WERI-Rb-1 (cell line): Measurements from ENCODE around the gene SLC46A3.

ENCODE experiments used
- DNase-seq: peaks from one replicate; pipeline ENCODE4 v3.0.0-alpha.2; 2020
- H3K27ac ChIP-seq: fragments of 250-450 bp; sonication (Bioruptor Pico); 2 replicates; pipeline ENCODE4 v1.5.1; 2020; ENCODE audit warnings: mild to moderate bottlenecking, moderate library complexity
- H3K27me3 ChIP-seq: fragments of 250-450 bp; sonication (Bioruptor Pico); 2 replicates; pipeline ENCODE4 v1.5.1; 2021; ENCODE audit warnings: mild to moderate bottlenecking, low read depth, moderate library complexity; ENCODE audit not compliant: insufficient read depth, severe bottlenecking
- H3K36me3 ChIP-seq: fragments of 250-450 bp; sonication (Bioruptor Pico); 2 replicates; pipeline ENCODE4 v1.5.1; 2020; ENCODE audit warnings: mild to moderate bottlenecking, moderate library complexity
- H3K4me3 ChIP-seq: 2 replicates; pipeline ENCODE4 v1.5.1; 2011; ENCODE audit warnings: low read depth, mild to moderate bottlenecking, control low read depth, low read length
- H3K9me3 ChIP-seq: fragments of 250-450 bp; sonication (Bioruptor Pico); 2 replicates; pipeline ENCODE4 v1.5.1; 2021; ENCODE audit warnings: mild to moderate bottlenecking, moderate library complexity; ENCODE audit not compliant: severe bottlenecking
- TF ChIP-seq, protein P1 (sequence below): IDR thresholded peaks from 2 replicates; pipeline ENCODE4 v1.5.1; 2011; ENCODE audit warnings: low read depth, mild to moderate bottlenecking, control low read depth, inconsistent platforms, low read length

SLC46A3 gene

DNA sequence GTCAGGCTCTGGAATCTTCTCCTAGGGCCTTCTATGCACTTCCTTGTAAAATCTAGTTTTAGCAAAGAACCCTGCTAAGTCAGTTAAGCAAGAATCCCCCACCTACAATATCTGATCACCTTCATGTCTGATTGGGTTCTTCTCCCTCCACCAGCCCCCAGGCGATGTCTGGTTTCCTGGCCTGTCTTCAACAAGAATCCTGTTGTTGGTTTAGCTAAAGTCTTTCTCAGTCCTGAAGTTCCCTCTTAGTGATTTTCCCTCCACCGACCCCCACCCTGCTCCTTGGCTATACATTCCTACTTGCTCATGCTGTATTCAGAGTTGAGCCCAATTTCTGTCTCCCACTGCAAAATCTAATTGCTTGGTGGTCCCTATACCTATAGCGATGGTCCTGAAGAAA, 35.2 kb upstream of the SLC46A3 start:
- H3K4me3 ChIP-seq: no peak overlapping the region
- H3K9me3 ChIP-seq: no peaks in the 10 kb centered on the region
- H3K27ac ChIP-seq: no peak overlapping the region
- TF ChIP-seq, protein P1, sequence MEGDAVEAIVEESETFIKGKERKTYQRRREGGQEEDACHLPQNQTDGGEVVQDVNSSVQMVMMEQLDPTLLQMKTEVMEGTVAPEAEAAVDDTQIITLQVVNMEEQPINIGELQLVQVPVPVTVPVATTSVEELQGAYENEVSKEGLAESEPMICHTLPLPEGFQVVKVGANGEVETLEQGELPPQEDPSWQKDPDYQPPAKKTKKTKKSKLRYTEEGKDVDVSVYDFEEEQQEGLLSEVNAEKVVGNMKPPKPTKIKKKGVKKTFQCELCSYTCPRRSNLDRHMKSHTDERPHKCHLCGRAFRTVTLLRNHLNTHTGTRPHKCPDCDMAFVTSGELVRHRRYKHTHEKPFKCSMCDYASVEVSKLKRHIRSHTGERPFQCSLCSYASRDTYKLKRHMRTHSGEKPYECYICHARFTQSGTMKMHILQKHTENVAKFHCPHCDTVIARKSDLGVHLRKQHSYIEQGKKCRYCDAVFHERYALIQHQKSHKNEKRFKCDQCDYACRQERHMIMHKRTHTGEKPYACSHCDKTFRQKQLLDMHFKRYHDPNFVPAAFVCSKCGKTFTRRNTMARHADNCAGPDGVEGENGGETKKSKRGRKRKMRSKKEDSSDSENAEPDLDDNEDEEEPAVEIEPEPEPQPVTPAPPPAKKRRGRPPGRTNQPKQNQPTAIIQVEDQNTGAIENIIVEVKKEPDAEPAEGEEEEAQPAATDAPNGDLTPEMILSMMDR: no peak
- DNase-seq: no peak
- no peaks in the 10 kb centered on the region for H3K36me3 ChIP-seq
- H3K27me3 ChIP-seq: no peaks in the 10 kb centered on the region

DNA sequence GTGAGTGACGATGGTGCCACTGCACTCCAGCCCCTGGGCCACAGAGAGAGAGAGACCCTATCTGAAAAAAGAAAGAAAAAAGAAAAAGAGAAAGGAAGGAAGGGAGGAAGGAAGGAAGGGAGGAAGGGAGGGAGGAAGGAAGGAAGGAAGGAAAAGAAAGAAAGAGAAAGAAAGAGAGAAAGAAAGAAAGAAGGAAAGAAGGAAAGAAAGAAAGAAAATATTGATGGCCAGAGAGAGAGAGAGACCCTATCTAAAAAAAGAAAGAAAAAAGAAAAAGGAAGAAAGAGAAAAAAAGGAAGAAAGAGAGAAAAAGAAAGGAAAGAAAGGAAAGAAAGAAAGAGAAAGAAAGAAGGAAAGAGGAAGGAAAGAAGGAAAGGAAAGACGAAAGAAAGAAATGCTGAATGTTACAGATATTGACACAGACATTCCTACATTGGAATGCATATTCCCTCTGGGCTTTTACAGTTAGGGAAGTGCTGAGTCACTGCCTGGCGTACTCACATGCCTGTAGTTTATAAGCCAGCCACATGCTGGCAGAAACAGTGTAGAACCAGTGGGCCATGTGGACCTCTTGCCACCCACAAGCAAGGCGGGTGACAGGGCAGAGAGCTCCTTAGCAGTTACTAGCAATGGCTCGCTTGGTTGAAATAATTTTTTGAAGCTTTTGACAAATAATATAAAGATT, 34.6 kb upstream of the SLC46A3 start:
- no peaks in the 10 kb centered on the region for H3K27me3 ChIP-seq
- no peaks in the 10 kb centered on the region for H3K36me3 ChIP-seq
- no peak overlapping the region for H3K4me3 ChIP-seq
- H3K27ac ChIP-seq: no peak overlapping the region
- no peaks in the 10 kb centered on the region for H3K9me3 ChIP-seq
- DNase-seq: no peak
- TF ChIP-seq, protein P1: no peak

DNA sequence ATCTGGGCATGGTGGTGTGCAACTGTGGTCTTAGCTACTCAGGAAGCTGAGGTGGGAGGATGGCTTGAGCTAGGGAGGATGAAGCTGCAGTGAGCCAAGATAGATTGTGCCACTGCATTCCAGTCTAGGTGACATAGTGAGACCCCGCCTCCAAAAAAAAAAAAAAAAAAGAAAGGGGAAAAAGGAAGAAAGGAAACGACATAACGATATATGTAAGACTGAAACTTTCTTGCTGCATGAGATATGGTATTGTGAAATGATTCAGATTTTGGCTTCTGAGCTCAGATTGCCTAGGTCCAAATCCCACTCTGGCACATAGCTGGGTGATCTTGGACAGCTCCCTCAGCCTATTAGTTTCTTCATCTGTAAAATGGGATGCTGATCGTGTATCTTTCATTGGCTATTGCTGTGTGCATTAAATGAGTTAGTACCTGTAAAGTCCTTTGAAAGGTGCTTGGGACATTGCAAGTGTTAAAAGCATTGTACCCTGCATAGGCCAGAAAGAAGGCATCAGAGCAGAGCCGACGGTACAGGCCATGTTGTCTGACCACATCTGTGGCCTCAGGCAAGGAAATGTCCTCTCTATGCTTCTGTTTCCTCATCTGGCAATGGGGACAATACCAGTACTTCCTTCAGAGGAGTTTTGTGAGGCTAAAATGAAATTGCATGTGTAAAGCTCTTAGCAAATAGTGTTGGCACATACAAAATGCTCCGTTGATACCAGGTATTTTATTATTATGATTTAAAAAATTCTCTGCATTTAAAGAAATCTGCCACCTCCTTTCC, 32.6 kb upstream of the SLC46A3 start:
- TF ChIP-seq, protein P1: no peak
- Histone ChIP-seq H3K27ac (no peak overlapping the region), H3K4me3 (no peak overlapping the region), H3K27me3 (no peaks in the 10 kb centered on the region), H3K9me3 (no peaks in the 10 kb centered on the region), H3K36me3 (no peaks in the 10 kb centered on the region)
- DNase-seq: no peak

DNA sequence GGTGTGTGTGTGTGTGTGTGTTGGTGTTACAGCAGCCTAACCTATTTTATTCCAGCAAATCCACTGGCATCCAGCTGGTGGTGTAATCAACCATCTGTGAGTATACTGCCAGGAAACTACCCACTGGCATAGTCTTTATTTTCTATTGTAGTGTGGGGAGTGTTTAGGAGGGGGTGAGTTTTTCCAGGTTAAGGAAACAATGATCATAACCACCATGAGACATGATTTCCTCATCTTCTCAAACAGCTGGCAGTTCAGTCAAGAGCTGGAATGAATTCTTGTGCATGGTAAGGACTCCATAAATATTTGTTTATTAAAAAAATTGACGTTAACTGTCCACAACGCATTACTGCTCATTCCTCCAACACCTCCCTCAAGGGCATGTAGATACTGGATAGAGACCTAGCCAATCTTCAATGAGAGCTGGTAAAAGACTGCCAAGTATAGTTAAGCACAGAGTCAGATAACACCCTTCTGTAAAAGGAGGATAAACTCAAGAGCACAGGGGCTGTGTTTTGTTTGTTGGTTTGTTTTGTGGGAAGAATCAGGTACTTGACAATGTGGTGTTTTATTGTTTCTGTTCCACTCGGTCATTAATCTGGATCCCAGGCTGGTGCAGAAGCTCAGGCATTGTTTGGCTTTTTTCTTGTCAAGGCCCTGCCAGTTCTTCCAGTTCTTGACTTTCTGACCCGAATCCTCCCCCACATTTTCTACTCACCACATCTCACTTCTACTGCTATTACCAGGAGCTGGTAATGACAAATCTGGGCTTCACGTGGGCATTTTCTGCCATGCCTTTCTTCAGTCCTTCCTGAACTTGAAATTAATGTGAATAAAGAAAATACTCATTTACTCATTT, 31.6 kb upstream of the SLC46A3 start:
- TF ChIP-seq, protein P1: no peak
- no peaks in the 10 kb centered on the region for H3K9me3 ChIP-seq

DNA sequence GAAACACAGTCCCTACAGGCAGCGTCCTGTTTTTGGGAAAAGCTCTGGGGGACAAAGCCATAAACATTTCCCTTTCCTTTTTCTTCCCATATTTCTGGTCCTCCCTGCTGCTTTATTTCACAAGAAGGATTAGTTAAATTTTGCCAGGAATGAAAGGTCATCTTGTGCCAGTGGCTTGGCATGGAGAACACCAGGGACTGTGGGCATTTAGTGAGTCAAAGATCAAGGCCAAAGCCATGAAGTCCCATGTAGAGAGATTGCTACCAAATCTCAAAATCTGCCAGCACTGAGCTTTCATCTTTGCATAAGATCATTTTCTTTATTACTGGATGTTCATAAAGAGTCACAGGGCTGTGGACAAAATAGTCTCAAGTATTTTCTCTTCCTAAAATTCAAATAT, 29.1 kb upstream of the SLC46A3 start:
- Histone ChIP-seq H3K36me3 (no peaks in the 10 kb centered on the region), H3K27ac (no peak overlapping the region)
- TF ChIP-seq, protein P1: no peak

More for the DNA sequence above, 31.6 kb upstream of the SLC46A3 start:
- no peak for DNase-seq
- no peaks in the 10 kb centered on the region for H3K27me3 ChIP-seq
- no peak overlapping the region for H3K27ac ChIP-seq
- no peak overlapping the region for H3K4me3 ChIP-seq
- no peaks in the 10 kb centered on the region for H3K36me3 ChIP-seq

More for the DNA sequence above, 29.1 kb upstream of the SLC46A3 start:
- no peaks in the 10 kb centered on the region for H3K9me3 ChIP-seq
- no peak for DNase-seq
- no peaks in the 10 kb centered on the region for H3K27me3 ChIP-seq
- no peak overlapping the region for H3K4me3 ChIP-seq
